Loucy (cell line): Measurements from ENCODE around the gene AKT1.

ENCODE experiments used
- CTCF ChIP-seq: fragments of 200-600 bp; sonication (generic); conservative IDR thresholded peaks from 2 replicates; pipeline ENCODE4 v1.5.1; 2014; ENCODE audit warnings: mild to moderate bottlenecking, antibody characterized with exemption, low read length
- EZH2phosphoT487 ChIP-seq: fragments of 200-600 bp; IDR thresholded peaks from 2 replicates; pipeline ENCODE4 v1.6.1; 2018; ENCODE audit warnings: antibody characterized with exemption, mild to moderate bottlenecking, moderate library complexity, borderline replicate concordance

- TF ChIP-seq CTCF (no peak), EZH2phosphoT487 (no peak)
Observed at GRCh38 chr14:104820669-104821228, 25.2 kb upstream of the AKT1 start.
